Smooth muscle cell (in vitro differentiated cells): ENCODE results near the gene NAE1. TPM values are rescaled to one million over a fixed set of nuclear protein-coding genes. Genes with fewer than 3 reads are reported as not detected.
"Not testable (repeated sequence)": the region's sequence is repeated elsewhere in the genome, so short reads cannot be mapped to it uniquely, and the experiment has no call there.

Experiments used
- DNase-seq: peaks from one replicate; lab custom pipeline; 2025; ENCODE audit not compliant: unreplicated experiment; lab: John Stamatoyannopoulos, UW
- H2AFZ ChIP-seq: fragments of 200-600 bp; sonication (generic); 2 replicates; pipeline ENCODE4 v1.6.0; 2016; ENCODE audit warnings: antibody characterized with exemption, low read depth, mild to moderate bottlenecking
- H3F3A ChIP-seq: fragments of 200-600 bp; sonication (generic); 2 replicates; pipeline ENCODE4 v1.6.0; 2017; ENCODE audit warnings: antibody characterized with exemption, low read depth
- H3K27ac ChIP-seq: fragments of 200-600 bp; sonication (generic); 2 replicates; pipeline ENCODE4 v1.5.1; 2016; ENCODE audit warnings: low read depth, mild to moderate bottlenecking
- H3K27me3 ChIP-seq: fragments of 200-600 bp; sonication (generic); 2 replicates; pipeline ENCODE4 v1.6.1; 2016; ENCODE audit warnings: low read depth, mild to moderate bottlenecking
- H3K36me3 ChIP-seq: fragments of 200-600 bp; sonication (generic); 2 replicates; pipeline ENCODE4 v1.5.1; 2016; ENCODE audit warnings: low read depth
- H3K4me1 ChIP-seq: fragments of 200-600 bp; sonication (generic); 2 replicates; pipeline ENCODE4 v1.5.1; 2016; ENCODE audit warnings: low read depth
- H3K4me2 ChIP-seq: fragments of 200-600 bp; sonication (generic); 2 replicates; pipeline ENCODE4 v1.6.0; 2016; ENCODE audit warnings: mild to moderate bottlenecking
- H3K4me3 ChIP-seq: fragments of 200-600 bp; sonication (generic); 2 replicates; pipeline ENCODE4 v1.5.1; 2016; ENCODE audit warnings: mild to moderate bottlenecking
- H3K79me2 ChIP-seq: fragments of 200-600 bp; sonication (generic); 2 replicates; pipeline ENCODE4 v1.6.0; 2016; ENCODE audit warnings: low read depth, mild to moderate bottlenecking
- H3K9ac ChIP-seq: fragments of 200-600 bp; sonication (generic); 2 replicates; pipeline ENCODE4 v1.6.0; 2016; ENCODE audit warnings: low read depth
- H3K9me3 ChIP-seq: fragments of 200-600 bp; sonication (generic); replicated peaks from 2 replicates; pipeline ENCODE4 v1.5.1; 2016; ENCODE audit warnings: low read depth
- H4K20me1 ChIP-seq: fragments of 200-600 bp; sonication (generic); 2 replicates; pipeline ENCODE4 v1.6.0; 2016; ENCODE audit warnings: low read depth
- WGBS: methylation state at CpG from one replicate; pipeline ENCODE4 v1.1.7; 2016; ENCODE audit warnings: low lambda C conversion rate; 5-methylcytosine and 5-hydroxymethylcytosine counted together
- polyA plus RNA-seq: library from polyadenylated mRNA; unstranded; fragments of >200 nt; fragmentation: Nextera tagmentation; extraction: Ambion mirVana; gene quantifications from 2 replicates; pipeline ENCODE4 v1.2.1, GENCODE V29; 2016
- total RNA-seq: library from RNA; depleted of rRNA; stranded (reverse); fragments of >200 nt; gene quantifications from 2 replicates; pipeline ENCODE4 v1.2.3, GENCODE V29; 2014
- TF ChIP-seq, protein P1 (sequence below): fragments of 200-600 bp; sonication (generic); IDR thresholded peaks from 2 replicates; pipeline ENCODE4 v1.5.1; 2017; ENCODE audit warnings: borderline replicate concordance, mild to moderate bottlenecking, antibody characterized with exemption; ENCODE audit not compliant: insufficient read depth, poor library complexity, severe bottlenecking

Gene NAE1
- total and polyA plus RNA-seq, 2 experiments from 2014 or later = 55.1 to 68.4 TPM

DNA sequence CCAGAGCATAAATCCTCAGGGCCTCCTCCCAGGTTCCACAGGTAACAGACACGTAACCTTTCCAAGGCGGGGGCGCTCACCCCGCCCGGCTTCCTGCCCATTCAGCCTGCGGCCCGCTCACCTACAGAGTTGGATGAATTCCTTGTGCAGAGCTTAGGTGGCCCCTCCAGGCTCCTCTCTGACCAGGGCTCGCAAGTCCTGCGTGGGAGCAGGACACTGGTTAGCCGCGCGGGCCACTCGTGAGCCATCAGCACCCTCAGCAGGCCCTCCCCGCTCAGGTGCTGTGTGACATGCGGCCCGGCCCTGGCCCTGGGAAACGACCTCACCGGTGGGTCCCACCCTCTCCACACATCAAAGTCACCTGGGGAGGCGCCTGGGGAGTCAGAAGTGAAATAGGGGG lies 29.9 kb downstream of the NAE1 start:
- H2AFZ ChIP-seq = no peak overlapping the region
- no peak for DNase-seq
- H3K4me3 ChIP-seq = no peak overlapping the region
- 92% methylated on average over 19 of the region's 19 CpGs for WGBS
- H3K9me3 ChIP-seq = no peaks in the 10 kb centered on the region
- no peak overlapping the region for H3K27ac ChIP-seq
- peaks cover 11% of the 10 kb centered on the region for H3K36me3 ChIP-seq
- H4K20me1 ChIP-seq = no peaks in the 10 kb centered on the region
- TF ChIP-seq, protein P1, sequence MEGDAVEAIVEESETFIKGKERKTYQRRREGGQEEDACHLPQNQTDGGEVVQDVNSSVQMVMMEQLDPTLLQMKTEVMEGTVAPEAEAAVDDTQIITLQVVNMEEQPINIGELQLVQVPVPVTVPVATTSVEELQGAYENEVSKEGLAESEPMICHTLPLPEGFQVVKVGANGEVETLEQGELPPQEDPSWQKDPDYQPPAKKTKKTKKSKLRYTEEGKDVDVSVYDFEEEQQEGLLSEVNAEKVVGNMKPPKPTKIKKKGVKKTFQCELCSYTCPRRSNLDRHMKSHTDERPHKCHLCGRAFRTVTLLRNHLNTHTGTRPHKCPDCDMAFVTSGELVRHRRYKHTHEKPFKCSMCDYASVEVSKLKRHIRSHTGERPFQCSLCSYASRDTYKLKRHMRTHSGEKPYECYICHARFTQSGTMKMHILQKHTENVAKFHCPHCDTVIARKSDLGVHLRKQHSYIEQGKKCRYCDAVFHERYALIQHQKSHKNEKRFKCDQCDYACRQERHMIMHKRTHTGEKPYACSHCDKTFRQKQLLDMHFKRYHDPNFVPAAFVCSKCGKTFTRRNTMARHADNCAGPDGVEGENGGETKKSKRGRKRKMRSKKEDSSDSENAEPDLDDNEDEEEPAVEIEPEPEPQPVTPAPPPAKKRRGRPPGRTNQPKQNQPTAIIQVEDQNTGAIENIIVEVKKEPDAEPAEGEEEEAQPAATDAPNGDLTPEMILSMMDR = no peak
- H3K4me2 ChIP-seq = no peak overlapping the region
- no peak overlapping the region for H3K9ac ChIP-seq
- H3K27me3 ChIP-seq = no peaks in the 10 kb centered on the region
- H3K4me1 ChIP-seq = no peaks in the 10 kb centered on the region
- no peaks in the 10 kb centered on the region for H3K79me2 ChIP-seq
- no peaks in the 10 kb centered on the region for H3F3A ChIP-seq

DNA sequence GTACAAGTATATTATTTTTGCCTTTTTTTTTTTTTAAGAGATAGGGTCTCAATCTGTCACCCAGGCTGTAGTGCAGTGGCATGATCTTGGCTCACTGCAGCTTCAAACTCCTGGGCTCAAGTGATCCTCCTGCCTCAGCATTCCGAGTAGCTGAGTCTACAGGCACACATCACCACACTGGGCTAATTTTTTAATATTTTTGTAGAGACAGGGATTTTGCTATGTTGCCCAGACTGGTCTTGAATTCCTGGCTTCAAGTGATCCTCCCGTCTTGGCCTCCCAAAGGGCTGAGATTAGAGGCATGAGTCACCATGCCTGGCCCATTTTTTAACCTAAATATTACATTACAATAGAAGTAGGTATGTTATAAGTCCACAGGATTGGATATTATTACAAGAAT lies 32.6 kb downstream of the NAE1 start:
- Histone ChIP-seq H3F3A (no peaks in the 10 kb centered on the region), H3K79me2 (no peaks in the 10 kb centered on the region), H4K20me1 (no peaks in the 10 kb centered on the region), H3K36me3 (no peaks in the 10 kb centered on the region), H3K9me3 (no peaks in the 10 kb centered on the region), H3K27ac (no peak overlapping the region), H3K4me1 (no peaks in the 10 kb centered on the region), H3K4me2 (no peak overlapping the region), H3K4me3 (no peak overlapping the region), H3K27me3 (no peaks in the 10 kb centered on the region), H3K9ac (no peak overlapping the region), H2AFZ (no peak overlapping the region)
- no peak for DNase-seq
- TF ChIP-seq, protein P1 = no peak
- 43% methylated on average over 2 of the region's 2 CpGs for WGBS

DNA sequence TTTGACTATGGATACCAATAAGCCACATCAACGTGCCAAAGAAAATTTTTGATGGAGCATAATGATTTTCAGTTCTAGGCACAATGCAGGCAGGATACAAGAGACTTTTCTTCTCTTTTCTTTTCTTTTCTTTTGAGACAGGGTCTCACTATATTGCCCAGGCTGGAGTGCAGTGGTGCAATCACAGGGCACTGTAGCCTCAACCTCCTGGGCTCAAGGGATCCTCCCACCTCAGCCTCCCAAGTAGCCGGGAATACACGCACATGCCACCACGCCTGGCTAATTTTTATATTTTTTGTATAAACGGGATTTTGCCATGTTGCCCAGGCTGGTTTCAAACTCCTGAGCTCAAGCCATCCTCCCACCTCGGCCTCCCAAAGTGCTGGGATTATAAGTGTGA lies 36.8 kb downstream of the NAE1 start:
- whole genome bisulfite sequencing = 89% methylated on average over 6 of the region's 6 CpGs
- peaks cover 17% of the 10 kb centered on the region for H3K27me3 ChIP-seq

DNA sequence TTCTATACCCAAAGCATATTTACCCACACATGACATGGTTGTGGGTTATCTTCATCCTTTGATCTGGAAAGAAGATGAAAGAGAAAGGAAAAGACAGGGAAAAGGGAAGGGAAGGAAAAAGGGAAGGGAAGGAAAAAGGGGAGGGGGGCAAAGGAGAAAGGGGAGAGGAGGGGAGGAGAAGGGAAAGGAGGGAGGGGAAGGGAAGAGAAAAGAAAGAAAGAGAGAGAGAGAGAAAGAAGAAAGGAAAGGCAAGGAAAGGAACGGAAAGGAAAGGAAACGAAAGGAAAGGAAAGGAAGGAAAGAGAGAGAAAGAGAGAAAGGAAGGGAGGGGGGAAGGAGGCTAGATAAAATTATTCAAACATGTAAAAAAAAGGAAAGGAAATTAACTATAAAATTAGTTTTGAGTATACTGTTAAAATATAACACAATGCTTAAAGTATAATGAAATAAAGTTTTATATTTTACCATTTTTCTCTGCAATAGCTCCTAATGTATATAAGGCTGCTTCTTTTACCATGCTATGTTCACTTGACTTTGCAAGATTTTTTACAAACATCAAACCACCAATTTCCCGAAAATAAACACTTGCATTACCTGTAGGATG lies 40.5 kb downstream of the NAE1 start:
- H3K36me3 ChIP-seq = no peaks in the 10 kb centered on the region
- H4K20me1 ChIP-seq = no peaks in the 10 kb centered on the region
- no peak overlapping the region for H3K4me2 ChIP-seq
- no peaks in the 10 kb centered on the region for H3K79me2 ChIP-seq
- no peak for DNase-seq
- H3K9me3 ChIP-seq = no peaks in the 10 kb centered on the region
- no peak overlapping the region for H2AFZ ChIP-seq
- H3K4me3 ChIP-seq = no peak overlapping the region
- no peak overlapping the region for H3K9ac ChIP-seq
- 41% methylated on average over 3 of the region's 3 CpGs for WGBS
- H3K27me3 ChIP-seq = peaks cover 17% of the 10 kb centered on the region
- TF ChIP-seq, protein P1 = no peak
- no peak overlapping the region for H3K27ac ChIP-seq
- H3F3A ChIP-seq = no peaks in the 10 kb centered on the region
- H3K4me1 ChIP-seq = no peaks in the 10 kb centered on the region

More for the DNA sequence above, 36.8 kb downstream of the NAE1 start:
- not testable (repeated sequence) for H3F3A ChIP-seq, H3K79me2 ChIP-seq, H3K4me2 ChIP-seq, H3K9me3 ChIP-seq, H2AFZ ChIP-seq, DNase-seq, H3K27ac ChIP-seq, H3K9ac ChIP-seq, H4K20me1 ChIP-seq, H3K4me1 ChIP-seq, H3K36me3 ChIP-seq, H3K4me3 ChIP-seq
